Neutrophil (primary cell): ENCODE measurements around the gene NRG2.

Experiments
- H3K27ac ChIP-seq: fragments of 200-600 bp; sonication (generic); 2 replicates; pipeline ENCODE4 v1.5.1; 2016; ENCODE audit warnings: mild to moderate bottlenecking, moderate library complexity
- H3K27me3 ChIP-seq: fragments of 200-600 bp; sonication (generic); 2 replicates; pipeline ENCODE4 v1.6.0; 2016; ENCODE audit warnings: mild to moderate bottlenecking
- H3K36me3 ChIP-seq: fragments of 200-600 bp; sonication (generic); 2 replicates; pipeline ENCODE4 v1.5.1; 2017
- H3K4me1 ChIP-seq, 2 experiments: fragments of 200-600 bp in 1 of 2; sonication (generic) in 1 of 2; 1 replicate in 1 of 2; 2 replicates in 1 of 2; pipeline versions ENCODE4 v1.5.1 to v1.6.1; 2013 to 2016; ENCODE audit warnings: low read depth in 1 of 2, low read length in 1 of 2, mild to moderate bottlenecking in 1 of 2, moderate library complexity in 1 of 2; ENCODE audit not compliant: control insufficient read depth in 1 of 2, insufficient read depth in 1 of 2
- H3K4me3 ChIP-seq, 2 experiments: fragments of 200-600 bp in 1 of 2; sonication (generic) in 1 of 2; 1 replicate in 1 of 2; 2 replicates in 1 of 2; pipeline ENCODE4 v1.5.1; 2013 to 2016; ENCODE audit warnings: low read depth in 1 of 2, low read length in 1 of 2, mild to moderate bottlenecking in 1 of 2, moderate library complexity in 1 of 2
- H3K9me3 ChIP-seq: fragments of 200-600 bp; sonication (generic); 2 replicates; pipeline ENCODE4 v1.5.1; 2016
- TF ChIP-seq, protein P1 (sequence below): fragments of 200-600 bp; sonication (generic); IDR thresholded peaks from 2 replicates; pipeline ENCODE4 v1.5.1; 2016; ENCODE audit warnings: antibody characterized with exemption

Gene NRG2

DNA sequence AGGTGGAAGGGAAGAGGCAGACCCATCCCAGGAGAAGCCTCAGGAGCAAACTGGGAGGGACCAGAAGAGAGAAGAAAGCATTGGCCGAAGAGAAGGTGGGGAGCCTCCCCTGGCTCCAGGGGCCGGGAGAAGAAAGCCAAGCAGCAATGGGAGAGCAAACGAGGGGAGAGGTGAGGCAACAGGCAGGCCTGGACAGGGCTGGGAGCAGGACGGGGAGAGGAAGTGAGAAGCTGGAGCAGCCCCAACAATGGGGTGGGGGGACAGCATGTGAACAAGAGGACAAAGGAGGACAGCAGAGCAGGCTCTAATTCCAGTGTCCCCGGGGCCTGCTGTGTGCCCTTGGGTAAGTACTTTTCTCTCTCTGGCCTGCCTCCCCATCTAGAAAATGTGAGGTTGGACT lies 132.2 kb downstream of the NRG2 start:
- no peak overlapping the region for H3K27ac ChIP-seq
- peaks cover 65% of the 10 kb centered on the region for H3K27me3 ChIP-seq
- no peaks in the 10 kb centered on the region for H3K4me1 ChIP-seq
- H3K4me3 ChIP-seq, result no peak overlapping the region
- H3K9me3 ChIP-seq, result no peaks in the 10 kb centered on the region
- TF ChIP-seq, protein P1, sequence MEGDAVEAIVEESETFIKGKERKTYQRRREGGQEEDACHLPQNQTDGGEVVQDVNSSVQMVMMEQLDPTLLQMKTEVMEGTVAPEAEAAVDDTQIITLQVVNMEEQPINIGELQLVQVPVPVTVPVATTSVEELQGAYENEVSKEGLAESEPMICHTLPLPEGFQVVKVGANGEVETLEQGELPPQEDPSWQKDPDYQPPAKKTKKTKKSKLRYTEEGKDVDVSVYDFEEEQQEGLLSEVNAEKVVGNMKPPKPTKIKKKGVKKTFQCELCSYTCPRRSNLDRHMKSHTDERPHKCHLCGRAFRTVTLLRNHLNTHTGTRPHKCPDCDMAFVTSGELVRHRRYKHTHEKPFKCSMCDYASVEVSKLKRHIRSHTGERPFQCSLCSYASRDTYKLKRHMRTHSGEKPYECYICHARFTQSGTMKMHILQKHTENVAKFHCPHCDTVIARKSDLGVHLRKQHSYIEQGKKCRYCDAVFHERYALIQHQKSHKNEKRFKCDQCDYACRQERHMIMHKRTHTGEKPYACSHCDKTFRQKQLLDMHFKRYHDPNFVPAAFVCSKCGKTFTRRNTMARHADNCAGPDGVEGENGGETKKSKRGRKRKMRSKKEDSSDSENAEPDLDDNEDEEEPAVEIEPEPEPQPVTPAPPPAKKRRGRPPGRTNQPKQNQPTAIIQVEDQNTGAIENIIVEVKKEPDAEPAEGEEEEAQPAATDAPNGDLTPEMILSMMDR, result no peak
- no peaks in the 10 kb centered on the region for H3K36me3 ChIP-seq

DNA sequence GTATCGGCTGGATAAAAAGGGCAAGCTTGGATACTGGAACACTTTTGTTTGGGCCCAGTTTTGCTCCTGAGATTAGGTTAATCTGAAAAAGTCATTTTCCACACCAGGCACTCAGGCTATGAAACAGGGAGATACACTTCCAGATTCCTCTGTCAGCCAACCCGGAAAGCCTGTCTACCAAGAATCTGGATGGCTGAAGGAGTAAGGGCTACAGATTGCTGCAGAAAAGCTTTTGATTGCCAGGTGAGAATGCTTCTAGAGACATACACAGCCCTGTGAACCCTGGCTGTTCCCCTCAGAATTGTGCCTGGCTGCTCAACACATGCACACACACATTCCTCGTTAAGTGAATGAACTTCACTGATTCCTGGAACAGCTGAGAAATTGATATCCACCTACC lies 133.1 kb downstream of the NRG2 start:
- TF ChIP-seq, protein P1, result no peak
- H3K27me3 ChIP-seq, result peaks cover 65% of the 10 kb centered on the region
- H3K36me3 ChIP-seq, result no peaks in the 10 kb centered on the region
- H3K4me1 ChIP-seq, result no peaks in the 10 kb centered on the region
- H3K27ac ChIP-seq, result no peak overlapping the region
- H3K9me3 ChIP-seq, result no peaks in the 10 kb centered on the region
- no peak overlapping the region for H3K4me3 ChIP-seq

DNA sequence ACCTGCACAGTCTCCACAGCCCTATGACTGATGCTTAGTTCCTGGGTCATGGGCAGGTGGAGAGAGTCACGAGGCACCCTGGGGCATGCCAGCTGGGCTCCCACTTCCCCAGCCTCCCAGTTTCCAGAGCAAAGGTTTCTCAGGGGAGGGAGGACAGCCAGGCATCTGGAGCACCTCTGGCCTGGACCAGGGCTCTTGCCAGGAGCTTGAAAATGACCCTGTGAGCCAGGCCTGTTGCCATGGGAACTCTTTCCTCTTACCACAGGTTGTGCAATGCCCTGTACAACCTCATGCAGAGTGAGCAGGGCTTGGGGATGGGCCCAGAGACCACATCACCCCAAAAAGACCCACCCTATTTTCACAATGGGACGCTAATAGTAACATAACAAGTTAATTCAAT lies 134.3 kb downstream of the NRG2 start:
- Histone ChIP-seq H3K4me3 (no peak overlapping the region), H3K36me3 (no peaks in the 10 kb centered on the region), H3K4me1 (no peaks in the 10 kb centered on the region), H3K27ac (no peak overlapping the region), H3K9me3 (no peaks in the 10 kb centered on the region), H3K27me3 (peaks cover 71% of the 10 kb centered on the region)
- TF ChIP-seq, protein P1, result no peak

DNA sequence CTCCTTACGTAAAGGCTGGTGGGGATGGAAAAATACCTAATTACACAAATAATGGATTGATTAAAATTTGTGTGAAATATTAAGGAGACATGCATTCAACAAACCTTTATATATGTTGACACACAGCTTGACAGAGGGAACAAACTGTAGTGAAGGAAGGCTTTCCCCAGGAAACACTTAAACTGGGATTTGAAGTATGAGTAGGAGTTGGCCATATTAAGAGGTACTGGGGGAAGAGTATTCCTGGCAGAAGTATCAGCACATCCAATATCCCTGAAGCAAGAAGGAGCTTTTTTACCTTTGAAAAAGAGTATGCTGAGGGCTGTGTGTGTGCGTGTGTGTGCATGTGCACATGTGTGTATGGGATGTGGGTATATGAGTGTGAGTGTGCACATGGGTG lies 136.4 kb downstream of the NRG2 start:
- TF ChIP-seq, protein P1, result no peak
- Histone ChIP-seq H3K27ac (no peak overlapping the region), H3K27me3 (peaks cover 75% of the 10 kb centered on the region), H3K9me3 (no peaks in the 10 kb centered on the region), H3K36me3 (no peaks in the 10 kb centered on the region), H3K4me1 (no peaks in the 10 kb centered on the region), H3K4me3 (no peak overlapping the region)

DNA sequence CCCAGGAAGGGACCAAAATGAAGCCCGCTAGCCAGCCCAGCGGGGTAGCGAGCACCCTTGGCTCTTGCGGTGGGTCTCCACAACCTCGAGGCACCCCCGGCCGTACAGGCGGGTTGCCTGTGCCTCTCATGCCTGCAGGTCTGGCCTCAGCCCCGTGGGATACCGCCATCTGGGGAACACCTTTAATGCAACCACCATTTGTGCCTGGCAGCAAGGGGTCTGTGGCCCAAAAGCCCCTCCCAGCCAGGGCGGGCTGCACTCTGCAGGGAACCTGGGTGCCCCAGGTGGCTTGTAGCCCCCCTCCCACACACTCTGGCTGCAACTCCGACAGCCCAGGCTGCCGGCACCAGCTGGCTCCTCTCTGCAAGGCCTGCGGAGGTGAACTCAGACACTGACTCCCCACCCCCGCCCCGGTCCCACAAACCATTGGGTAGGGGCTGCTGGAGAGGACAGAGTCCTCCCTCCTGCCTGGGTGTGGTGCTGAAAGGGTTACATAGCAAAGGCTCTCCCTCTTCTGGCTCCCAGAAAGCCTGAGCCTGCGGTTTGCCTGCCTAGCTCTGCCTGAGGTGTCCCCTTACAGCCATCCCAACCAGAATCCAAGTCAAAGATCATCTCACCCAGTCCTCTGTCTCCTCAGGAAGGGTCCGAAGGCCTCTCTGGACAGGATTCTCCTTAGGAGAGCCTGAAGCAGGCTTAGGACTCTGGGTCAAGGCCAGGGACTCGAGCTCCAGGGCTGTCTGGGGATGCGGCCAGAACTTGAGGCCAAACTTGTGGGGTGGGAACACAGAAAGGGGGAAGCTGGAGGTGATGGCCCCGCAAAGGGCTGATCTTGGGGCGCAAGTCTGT lies 138.1 kb downstream of the NRG2 start:
- peaks cover 88% of the 10 kb centered on the region for H3K27me3 ChIP-seq
- H3K4me3 ChIP-seq, result no peak overlapping the region
- no peaks in the 10 kb centered on the region for H3K4me1 ChIP-seq
- H3K27ac ChIP-seq, result no peak overlapping the region
- no peaks in the 10 kb centered on the region for H3K36me3 ChIP-seq
- H3K9me3 ChIP-seq, result no peaks in the 10 kb centered on the region
- TF ChIP-seq, protein P1, result no peak

DNA sequence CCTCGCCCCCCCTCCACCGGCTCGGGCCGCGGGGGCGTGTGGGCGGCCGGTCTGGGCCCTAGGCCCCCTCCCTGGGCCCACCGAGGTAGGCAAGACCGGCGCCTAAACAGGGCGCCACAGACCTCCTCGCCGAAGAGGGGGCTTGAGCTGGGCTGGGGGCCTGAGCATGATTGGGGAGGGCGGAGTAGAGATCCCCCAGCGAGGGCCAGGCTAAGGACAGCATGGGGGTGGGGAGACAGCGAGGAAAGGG lies 138.6 kb downstream of the NRG2 start:
- Histone ChIP-seq H3K4me3 (no peak overlapping the region), H3K27me3 (peaks cover 93% of the 10 kb centered on the region), H3K36me3 (no peaks in the 10 kb centered on the region), H3K27ac (no peak overlapping the region), H3K9me3 (no peaks in the 10 kb centered on the region), H3K4me1 (no peaks in the 10 kb centered on the region)
- TF ChIP-seq, protein P1, result no peak
